Measurements from ENCODE around the gene ADGRV1. TPM values are rescaled to one million over a fixed set of nuclear protein-coding genes. Genes with fewer than 3 reads are reported as not detected.

The ADGRV1 gene
- total RNA-seq, 1 donor from 2014 or later = 18.2 TPM

DNA sequence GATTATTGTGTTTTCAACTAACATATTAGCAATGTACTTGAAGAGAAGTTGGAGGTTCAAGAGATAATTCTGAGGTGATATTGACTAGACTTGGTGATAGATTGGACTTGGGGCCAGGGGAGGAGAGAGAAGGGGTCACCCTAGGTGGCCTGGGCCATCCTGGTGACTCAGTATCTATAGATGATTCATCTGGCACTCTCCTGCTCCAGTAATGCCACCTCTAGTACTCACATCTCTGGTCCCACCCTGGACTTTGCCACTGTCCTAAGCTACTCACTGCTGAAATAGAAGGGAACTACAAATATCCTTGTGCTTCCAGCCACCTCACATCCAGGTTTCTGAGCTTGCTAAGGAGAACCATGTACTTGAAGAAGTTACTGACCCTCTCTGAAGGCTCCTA, 574.6 kb downstream of the ADGRV1 start:
- TF ChIP-seq, protein P1, sequence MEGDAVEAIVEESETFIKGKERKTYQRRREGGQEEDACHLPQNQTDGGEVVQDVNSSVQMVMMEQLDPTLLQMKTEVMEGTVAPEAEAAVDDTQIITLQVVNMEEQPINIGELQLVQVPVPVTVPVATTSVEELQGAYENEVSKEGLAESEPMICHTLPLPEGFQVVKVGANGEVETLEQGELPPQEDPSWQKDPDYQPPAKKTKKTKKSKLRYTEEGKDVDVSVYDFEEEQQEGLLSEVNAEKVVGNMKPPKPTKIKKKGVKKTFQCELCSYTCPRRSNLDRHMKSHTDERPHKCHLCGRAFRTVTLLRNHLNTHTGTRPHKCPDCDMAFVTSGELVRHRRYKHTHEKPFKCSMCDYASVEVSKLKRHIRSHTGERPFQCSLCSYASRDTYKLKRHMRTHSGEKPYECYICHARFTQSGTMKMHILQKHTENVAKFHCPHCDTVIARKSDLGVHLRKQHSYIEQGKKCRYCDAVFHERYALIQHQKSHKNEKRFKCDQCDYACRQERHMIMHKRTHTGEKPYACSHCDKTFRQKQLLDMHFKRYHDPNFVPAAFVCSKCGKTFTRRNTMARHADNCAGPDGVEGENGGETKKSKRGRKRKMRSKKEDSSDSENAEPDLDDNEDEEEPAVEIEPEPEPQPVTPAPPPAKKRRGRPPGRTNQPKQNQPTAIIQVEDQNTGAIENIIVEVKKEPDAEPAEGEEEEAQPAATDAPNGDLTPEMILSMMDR (IDR thresholded peaks at IDR 0.05; ENCODE audit: partially characterized antibody, unreplicated experiment) = no peak
- Mint-ChIP-seq H3K27ac (ENCODE audit: unreplicated experiment) (no peak overlapping the region), H3K9me3 (ENCODE audit: unreplicated experiment) (no peaks in the 10 kb centered on the region), H3K27me3 (ENCODE audit: unreplicated experiment) (no peaks in the 10 kb centered on the region), H3K4me1 (ENCODE audit: low read depth, unreplicated experiment) (no peaks in the 10 kb centered on the region), H3K4me3 (ENCODE audit: unreplicated experiment) (no peak overlapping the region), H3K36me3 (ENCODE audit: unreplicated experiment) (peaks cover 3% of the 10 kb centered on the region)
- DNase-seq = no peak

DNA sequence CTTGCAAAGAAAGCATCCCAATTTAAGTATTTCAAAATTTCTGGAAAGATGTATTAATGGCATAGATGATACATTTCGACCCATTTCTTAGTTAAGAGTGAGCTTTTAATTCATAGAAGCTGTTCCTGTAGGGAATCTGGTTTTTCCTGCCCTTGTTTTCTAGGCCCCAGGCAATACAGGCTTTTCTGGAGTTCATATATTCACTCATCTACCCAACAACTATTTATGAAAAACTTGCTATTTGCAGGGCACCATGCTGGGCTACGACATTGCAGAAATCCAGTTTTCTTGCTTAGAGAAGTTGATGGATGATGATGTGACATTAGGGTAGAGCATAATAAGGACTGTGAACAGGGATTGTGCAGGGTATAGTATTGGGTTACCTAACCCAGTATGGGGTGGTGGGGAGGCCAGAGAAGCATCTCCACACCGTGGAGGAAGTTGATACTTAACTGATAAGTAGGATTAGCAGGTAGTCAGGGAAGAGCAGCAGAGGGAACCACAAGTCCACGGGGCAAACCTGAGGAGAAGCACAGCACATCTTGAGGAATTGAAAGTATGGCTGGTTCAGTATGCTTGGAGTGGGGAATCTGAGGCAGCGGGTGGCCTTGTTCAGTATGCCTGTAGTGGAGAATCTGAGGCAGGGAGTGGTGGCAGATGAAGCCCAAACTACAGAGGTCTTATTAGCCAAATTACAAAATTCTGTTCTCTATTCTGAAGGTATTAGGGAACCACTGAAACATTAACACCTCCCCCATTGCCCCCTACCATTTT, 577.1 kb downstream of the ADGRV1 start:
- DNase-seq = no peak
- H3K9me3 Mint-ChIP-seq (ENCODE audit: unreplicated experiment) = no peaks in the 10 kb centered on the region
- no peaks in the 10 kb centered on the region for H3K27me3 Mint-ChIP-seq (ENCODE audit: unreplicated experiment)
- no peak overlapping the region for H3K4me3 Mint-ChIP-seq (ENCODE audit: unreplicated experiment)
- peaks cover 3% of the 10 kb centered on the region for H3K36me3 Mint-ChIP-seq (ENCODE audit: unreplicated experiment)
- no peak overlapping the region for H3K27ac Mint-ChIP-seq (ENCODE audit: unreplicated experiment)
- TF ChIP-seq, protein P1 (IDR thresholded peaks at IDR 0.05; ENCODE audit: partially characterized antibody, unreplicated experiment) = no peak
- H3K4me1 Mint-ChIP-seq (ENCODE audit: low read depth, unreplicated experiment) = no peaks in the 10 kb centered on the region

DNA sequence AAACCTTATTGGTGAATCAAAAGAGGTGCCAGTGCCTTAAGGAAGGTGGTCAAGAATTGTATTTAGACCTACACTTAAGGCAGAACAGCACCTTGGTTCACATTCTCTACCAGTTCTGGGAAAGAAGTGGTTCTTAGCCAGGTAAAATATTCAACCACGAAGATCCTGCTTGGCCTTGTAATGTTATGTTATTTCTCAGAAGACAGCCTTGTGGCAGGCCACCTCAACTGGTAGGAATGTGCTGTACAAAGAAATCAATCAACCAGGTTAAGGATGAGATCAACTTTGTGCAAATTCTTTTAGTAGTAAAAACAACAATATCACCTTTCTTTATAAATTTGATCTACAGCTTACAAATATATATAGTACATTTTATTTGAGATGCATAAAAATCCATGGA, 577.7 kb downstream of the ADGRV1 start:
- Mint-ChIP-seq H3K4me3 (ENCODE audit: unreplicated experiment) (no peak overlapping the region), H3K9me3 (ENCODE audit: unreplicated experiment) (no peaks in the 10 kb centered on the region), H3K36me3 (ENCODE audit: unreplicated experiment) (peaks cover 3% of the 10 kb centered on the region), H3K27ac (ENCODE audit: unreplicated experiment) (no peak overlapping the region), H3K4me1 (ENCODE audit: low read depth, unreplicated experiment) (no peaks in the 10 kb centered on the region), H3K27me3 (ENCODE audit: unreplicated experiment) (no peaks in the 10 kb centered on the region)
- DNase-seq = no peak
- TF ChIP-seq, protein P1 (IDR thresholded peaks at IDR 0.05; ENCODE audit: partially characterized antibody, unreplicated experiment) = no peak

DNA sequence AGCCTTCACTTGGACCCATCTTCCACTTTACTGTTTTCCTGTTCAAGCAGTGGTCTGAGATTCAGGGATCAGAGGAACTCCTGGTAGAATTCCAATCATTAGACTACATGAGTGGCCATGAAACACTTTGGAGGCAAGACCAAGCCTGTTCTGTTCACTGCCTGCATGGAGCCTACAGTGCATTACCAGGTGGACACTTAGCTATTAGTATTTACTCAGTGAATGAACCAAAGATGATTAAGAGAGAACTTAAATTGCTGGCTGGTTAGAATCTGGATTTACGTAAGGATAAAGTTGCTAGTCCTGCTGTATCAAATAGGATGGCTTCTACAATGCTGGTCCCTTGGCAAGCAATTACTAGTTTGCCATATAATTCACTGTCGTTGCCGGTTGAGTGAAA, 579.0 kb downstream of the ADGRV1 start:
- no peak for DNase-seq
- no peaks in the 10 kb centered on the region for H3K9me3 Mint-ChIP-seq (ENCODE audit: unreplicated experiment)
- H3K27ac Mint-ChIP-seq (ENCODE audit: unreplicated experiment) = no peak overlapping the region
- no peaks in the 10 kb centered on the region for H3K27me3 Mint-ChIP-seq (ENCODE audit: unreplicated experiment)
- H3K4me3 Mint-ChIP-seq (ENCODE audit: unreplicated experiment) = no peak overlapping the region
- H3K36me3 Mint-ChIP-seq (ENCODE audit: unreplicated experiment) = peaks cover under 1% of the 10 kb centered on the region
- TF ChIP-seq, protein P1 (IDR thresholded peaks at IDR 0.05; ENCODE audit: partially characterized antibody, unreplicated experiment) = no peak
- no peaks in the 10 kb centered on the region for H3K4me1 Mint-ChIP-seq (ENCODE audit: low read depth, unreplicated experiment)

DNA sequence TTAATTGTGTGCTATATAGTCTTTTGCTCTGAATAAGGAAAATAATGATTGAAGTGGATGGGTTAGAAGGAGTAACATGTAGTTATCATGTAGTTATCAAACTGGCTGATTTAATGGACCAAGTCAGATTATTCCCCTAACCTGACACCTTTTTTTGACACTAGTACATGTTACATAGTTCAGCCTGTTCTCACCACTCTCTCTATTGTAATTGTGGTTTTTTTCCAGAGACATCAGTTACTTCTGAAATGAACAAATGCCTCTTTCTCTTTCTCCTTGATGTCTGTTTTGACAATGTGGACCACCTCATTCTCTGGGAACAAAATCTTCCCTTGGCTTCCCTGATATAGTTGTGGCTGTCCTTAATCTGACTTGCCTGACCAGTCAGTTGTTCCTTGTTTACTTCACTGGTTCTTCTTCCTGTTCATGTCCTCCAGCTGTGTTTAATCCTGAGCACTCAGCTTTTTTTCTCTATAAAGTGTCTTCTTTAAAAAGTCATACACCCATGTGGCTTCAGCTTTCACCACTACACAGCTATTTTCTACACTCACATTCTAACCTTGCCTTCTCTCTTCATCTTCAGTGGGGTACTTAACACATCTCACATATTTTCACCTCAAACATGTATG, 581.1 kb downstream of the ADGRV1 start:
- H3K36me3 Mint-ChIP-seq (ENCODE audit: unreplicated experiment) = no peaks in the 10 kb centered on the region
- DNase-seq = no peak
- H3K9me3 Mint-ChIP-seq (ENCODE audit: unreplicated experiment) = no peaks in the 10 kb centered on the region
- TF ChIP-seq, protein P1 (IDR thresholded peaks at IDR 0.05; ENCODE audit: partially characterized antibody, unreplicated experiment) = no peak
- H3K27me3 Mint-ChIP-seq (ENCODE audit: unreplicated experiment) = no peaks in the 10 kb centered on the region
- no peak overlapping the region for H3K4me3 Mint-ChIP-seq (ENCODE audit: unreplicated experiment)
- no peak overlapping the region for H3K27ac Mint-ChIP-seq (ENCODE audit: unreplicated experiment)
- no peaks in the 10 kb centered on the region for H3K4me1 Mint-ChIP-seq (ENCODE audit: low read depth, unreplicated experiment)

Data from glutamatergic neuron (in vitro differentiated cells).